Heart left ventricle (tissue), 16 donors: ENCODE results near the gene PANK2. TPM values are rescaled to one million over a fixed set of nuclear protein-coding genes. Genes with fewer than 3 reads are reported as not detected.
A peak's percentile ranks its signal among the peaks of the same experiment; 100 is the strongest.

Experiments used
- ATAC-seq, 4 donors: fragments of 200-7000 bp; cut with Tn5 transposase; one replicate each; pipeline ENCODE4 v1.9.1; 2020 to 2022; ENCODE audit warnings: moderate library complexity in 4 of 4, mild to moderate bottlenecking in 3 of 4, moderate number of reproducible peaks in 1 of 4
- DNase-seq, 5 donors: peaks; one replicate each; pipeline ENCODE4 v3.0.0-alpha.2; 2020
- H3K27ac ChIP-seq, 12 donors: fragments of 200-600 bp; sonication (generic) in 4 of 12; one replicate each; pipeline versions ENCODE4 v1.5.0 to v1.8.0; 2016 to 2022; ENCODE audit warnings: mild to moderate bottlenecking in 2 of 12
- H3K27me3 ChIP-seq, 9 donors: fragments of 200-600 bp; sonication (generic) in 2 of 9; one replicate each; pipeline versions ENCODE4 v1.5.1 to v1.8.0; 2016 to 2022; ENCODE audit warnings: mild to moderate bottlenecking in 3 of 9
- H3K36me3 ChIP-seq, 9 donors: fragments of 200-600 bp; sonication (generic) in 2 of 9; one replicate each; pipeline versions ENCODE4 v1.5.0 to v1.8.0; 2018 to 2022; ENCODE audit warnings: mild to moderate bottlenecking in 2 of 9
- H3K4me1 ChIP-seq, 12 donors: fragments of 200-600 bp; sonication (generic) in 4 of 12; one replicate each; pipeline versions ENCODE4 v1.5.0 to v1.8.0; 2016 to 2022; ENCODE audit warnings: mild to moderate bottlenecking in 3 of 12
- H3K4me3 ChIP-seq, 12 donors: fragments of 200-600 bp; sonication (generic) in 4 of 12; one replicate each; pipeline versions ENCODE4 v1.5.0 to v1.8.0; 2017 to 2022; ENCODE audit warnings: mild to moderate bottlenecking in 9 of 12, moderate library complexity in 4 of 12
- H3K9me3 ChIP-seq, 12 donors: fragments of 200-600 bp; sonication (generic) in 4 of 12; one replicate each; pipeline versions ENCODE4 v1.5.0 to v1.8.0; 2016 to 2022; ENCODE audit warnings: mild to moderate bottlenecking in 1 of 12
- CTCF ChIP-seq, 12 donors: fragments of 200-600 bp; sonication (generic) in 4 of 12; IDR thresholded peaks; one replicate each; pipeline versions ENCODE4 v1.5.0 to v1.8.0; 2018 to 2022; ENCODE audit warnings: antibody characterized with exemption in 12 of 12, mild to moderate bottlenecking in 5 of 12
- POLR2A ChIP-seq, 2 donors: fragments of 450-650 bp; IDR thresholded peaks; one replicate each; pipeline ENCODE4 v1.6.1; 2017; ENCODE audit warnings: antibody characterized with exemption in 2 of 2, mild to moderate bottlenecking in 2 of 2, moderate library complexity in 2 of 2
- WGBS, 4 donors: extraction: QIAGEN DNeasy Blood & Tissue Kit in 2 of 4; methylation state at CpG; one replicate each; pipeline versions ENCODE4 v1.1.5 to v1.1.7; 2013 to 2018; 5-methylcytosine and 5-hydroxymethylcytosine counted together
- intact Hi-C, 10 donors: fragments of 100-400 bp; cut with DNase I; formaldehyde crosslinking; loops; one replicate each; pipeline versions ENCODE4 v1.11.1 to v1.14.2; 2022
- polyA plus RNA-seq, 2 donors: library from polyadenylated mRNA; stranded (reverse); fragments of 200-250 nt; gene quantifications; one replicate each; pipeline ENCODE4 v1.2.3, GENCODE V29; 2013
- total RNA-seq, 9 donors: library from RNA; depleted of rRNA in 2 of 9; stranded (reverse); fragments of >200 nt in 2 of 9; fragmentation: NEBNext Ultra II Directional in 3 of 9; extraction: Animal tissue kit (Norgen Biotek cat#: 25700) in 3 of 9; gene quantifications; one replicate each; pipeline versions ENCODE4 v1.1.0 to v1.2.4, GENCODE V29; 2016 to 2023
- donor health status: ischemic (EF 13 %, LVEDD 7.1; RV severe dilation, severe dysfunction).
- donor health status: healthy with polysubstance abuse.
- donor health status: DM: no; HTN: yes; CAD: no.
- donor health status: DM: no; HTN: no; CAD: no.
- donor health status: ischemic (EF 25% LVEDD 6.9; RV normal size, moderate dysfunction).
- donor health status: ischemic (EF 25% LVEDD 5.7; RV mildly dilated, moderate dysfunction).
- donor health status: healthy.
- donor health status: DM: yes; HTN: yes; CAD: no.
- donor health status: ischemic (EF 35%, LVEDD 5.7; RV mildly dilated, moderate dysfunction).
- donor health status: nonischemic (EF 11% LVEDD 7.7; RV severe dilation, severe dysfunction).
- donor health status: DM: yes; HTN: yes; CAD: no.
- donor health status: PGD.
- donor health status: ischemic (EF 29% LVEDD 5.4; RV normal size, mild dysfunction).
- donor health status: nonischemic (EF 23%, LVEDD 6.1; RV moderate dilation, normal function).

PANK2 gene
- total and polyA plus RNA-seq, 11 donors = 13.9 to 28.9 (median 18.1) TPM

GRCh38 chr20:3890999-3891929 lies 2.1 kb downstream of the PANK2 start:
- Histone ChIP-seq H3K27ac (peak overlapping the region in 4 of 12 donors; percentile 96 to 99 (median 98)), H3K27me3 (no peaks in the 10 kb centered on the region), H3K4me3 (peak overlapping the region in 10 of 12 donors; percentile 59 to 100 (median 96)), H3K4me1 (peaks cover 10 to 72% (median 60%) of the 10 kb centered on the region in 12 donors), H3K36me3 (peaks cover 0 to 26% (median 0%) of the 10 kb centered on the region in 9 donors), H3K9me3 (no peaks in the 10 kb centered on the region)
- no peak for ATAC-seq
- DNase-seq = no peak
- WGBS, 4 donors = 44 to 54% (median 47%) methylated on average over 16 of the region's 16 CpGs
- no peak for TF ChIP-seq POLR2A (IDR thresholded peaks at IDR 0.05)
- no peak for TF ChIP-seq CTCF (IDR thresholded peaks at IDR 0.05)
- intact Hi-C loops = loop anchor here in 5 of 10 donors (5.0 to 10.0 kb wide), 5 partner anchors 41 to 181 kb away; partner anchors contain the start of gene RNF24 (in 1 of the 5)

GRCh38 chr20:3894796-3895195 lies 5.6 kb downstream of the PANK2 start:
- peak overlapping the region in 1 of 12 donors; percentile 27 for H3K27ac ChIP-seq
- no peaks in the 10 kb centered on the region for H3K9me3 ChIP-seq
- H3K4me1 ChIP-seq = peaks cover 10 to 94% (median 74%) of the 10 kb centered on the region in 12 donors
- intact Hi-C loops = loop anchor here in 5 of 10 donors (5.0 to 10.0 kb wide), 5 partner anchors 38 to 178 kb away; partner anchors contain the start of gene RNF24 (in 1 of the 5)
- H3K27me3 ChIP-seq = no peaks in the 10 kb centered on the region
- ATAC-seq (no peak), DNase-seq (no peak)
- TF ChIP-seq POLR2A (IDR thresholded peaks at IDR 0.05) (no peak), CTCF (IDR thresholded peaks at IDR 0.05) (no peak)
- no peak overlapping the region for H3K4me3 ChIP-seq
- WGBS, 4 donors = 80 to 88% (median 85%) methylated on average over 5 of the region's 5 CpGs
- peaks cover 0 to 35% (median 0%) of the 10 kb centered on the region in 9 donors for H3K36me3 ChIP-seq

DNA sequence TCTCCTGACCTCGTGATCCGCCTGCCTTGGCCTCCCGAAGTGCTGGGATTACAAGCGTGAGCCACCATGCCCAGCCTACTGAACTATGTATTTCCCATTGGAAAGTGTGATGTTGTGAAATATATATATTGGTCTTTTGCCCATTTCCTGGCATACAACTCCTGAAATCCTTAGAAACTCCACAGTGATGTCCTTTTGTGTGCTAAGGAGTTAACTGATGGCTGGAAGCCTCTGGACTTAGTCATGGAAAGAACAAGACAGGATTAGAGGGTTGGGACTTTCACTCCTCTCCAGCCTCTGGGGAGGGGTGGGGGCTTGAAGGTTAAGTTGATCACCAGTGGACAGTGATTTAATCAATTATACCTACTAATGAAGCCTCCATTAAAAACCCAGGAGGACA lies 7.1 kb downstream of the PANK2 start:
- Histone ChIP-seq H3K9me3 (no peaks in the 10 kb centered on the region), H3K4me3 (no peak overlapping the region), H3K27ac (no peak overlapping the region), H3K36me3 (peaks cover 0 to 33% (median 0%) of the 10 kb centered on the region in 9 donors), H3K27me3 (no peaks in the 10 kb centered on the region), H3K4me1 (peaks cover 2 to 100% (median 78%) of the 10 kb centered on the region in 12 donors)
- intact Hi-C loops = loop anchor here in 1 of 10 donors (10.0 kb wide), 1 partner anchor 118 kb away; the partner anchor contains the start of gene RNF24
- 69 to 92% (median 82%) methylated on average over 4 of the region's 4 CpGs for WGBS, 4 donors
- TF ChIP-seq CTCF (IDR thresholded peaks at IDR 0.05) (no peak), POLR2A (IDR thresholded peaks at IDR 0.05) (no peak)
- DNase-seq (no peak), ATAC-seq (peak in 2 of 4 donors; percentile 20 to 25)
